DND-41 (cell line): ENCODE results near the gene PAPSS2.
A peak's percentile ranks its signal among the peaks of the same experiment; 100 is the strongest.

ENCODE experiments used
- ATAC-seq: fragments of 200-7000 bp; cut with Tn5 transposase; 3 replicates; pipeline ENCODE4 v1.9.1; 2021; ENCODE audit warnings: low read depth; ENCODE audit not compliant: insufficient read depth
- DNase-seq: peaks from one replicate; pipeline ENCODE4 v3.0.0-alpha.2; 2020
- H2AFZ ChIP-seq: 2 replicates; pipeline ENCODE4 v1.6.0; 2012; ENCODE audit warnings: low read depth, low read length
- H3K27ac ChIP-seq: 2 replicates; pipeline ENCODE4 v1.5.1; 2012; ENCODE audit warnings: low read length, inconsistent platforms
- H3K27me3 ChIP-seq: fragments of 200-600 bp; sonication (generic); 2 replicates; pipeline ENCODE4 v1.6.0; 2012; ENCODE audit warnings: low read length, mild to moderate bottlenecking, inconsistent platforms; ENCODE audit not compliant: insufficient read depth, poor library complexity
- H3K36me3 ChIP-seq: 2 replicates; pipeline ENCODE4 v1.5.1; 2012; ENCODE audit warnings: low read length, inconsistent platforms; ENCODE audit not compliant: insufficient read depth
- H3K4me1 ChIP-seq: 2 replicates; pipeline ENCODE4 v1.5.1; 2012; ENCODE audit warnings: mild to moderate bottlenecking, low read length; ENCODE audit not compliant: insufficient read depth
- H3K4me2 ChIP-seq: 2 replicates; pipeline ENCODE4 v1.6.0; 2012; ENCODE audit warnings: mild to moderate bottlenecking, moderate library complexity, low read length, inconsistent platforms; ENCODE audit not compliant: insufficient read depth
- H3K4me3 ChIP-seq, 2 experiments: fragments of 200-600 bp in 1 of 2; shearing (Covaris generic) in 1 of 2; 2 replicates each; pipeline ENCODE4 v1.5.1; 2012 to 2016; ENCODE audit warnings: inconsistent platforms in 2 of 2, low read length in 2 of 2, mild to moderate bottlenecking in 2 of 2, low read depth in 1 of 2, moderate library complexity in 1 of 2
- H3K79me2 ChIP-seq: 2 replicates; pipeline ENCODE4 v1.6.0; 2012; ENCODE audit warnings: low read length, inconsistent platforms; ENCODE audit not compliant: insufficient read depth
- H3K9ac ChIP-seq: 2 replicates; pipeline ENCODE4 v1.6.0; 2012; ENCODE audit warnings: low read depth, mild to moderate bottlenecking, inconsistent platforms, low read length, moderate library complexity
- H3K9me3 ChIP-seq: 2 replicates; pipeline ENCODE4 v1.5.1; 2012; ENCODE audit warnings: low read length, moderate library complexity, mild to moderate bottlenecking, inconsistent platforms; ENCODE audit not compliant: insufficient read depth, severe bottlenecking
- H4K20me1 ChIP-seq: 2 replicates; pipeline ENCODE4 v1.6.0; 2012; ENCODE audit warnings: low read length; ENCODE audit not compliant: insufficient read depth
- CTCF ChIP-seq: IDR thresholded peaks from 2 replicates; pipeline ENCODE4 v1.5.1; 2012; ENCODE audit warnings: borderline replicate concordance, low read length, moderate library complexity, mild to moderate bottlenecking; ENCODE audit not compliant: poor library complexity, severe bottlenecking; ENCODE audit errors: extremely low read depth
- EZH2 ChIP-seq: IDR thresholded peaks from 3 replicates; pipeline ENCODE4 v1.6.1; 2012; ENCODE audit warnings: borderline replicate concordance, low read depth, mild to moderate bottlenecking, moderate library complexity, low read length, inconsistent platforms; ENCODE audit not compliant: severe bottlenecking

Gene PAPSS2

GRCh38 chr10:87760195-87760905, 100.7 kb downstream of the PAPSS2 start:
- Histone ChIP-seq H3K9me3 (no peaks in the 10 kb centered on the region), H3K27ac (no peak overlapping the region), H3K27me3 (no peaks in the 10 kb centered on the region), H4K20me1 (no peaks in the 10 kb centered on the region), H3K4me3 (no peak overlapping the region), H3K4me2 (no peak overlapping the region), H3K36me3 (peaks cover 67% of the 10 kb centered on the region), H2AFZ (no peak overlapping the region), H3K4me1 (no peaks in the 10 kb centered on the region), H3K9ac (no peak overlapping the region), H3K79me2 (no peaks in the 10 kb centered on the region)
- ATAC-seq (no peak), DNase-seq (no peak)
- TF ChIP-seq EZH2 (no peak), CTCF (no peak)

GRCh38 chr10:87761153-87761552, 101.5 kb downstream of the PAPSS2 start:
- Histone ChIP-seq H3K4me1 (no peaks in the 10 kb centered on the region), H3K79me2 (no peaks in the 10 kb centered on the region), H3K9me3 (no peaks in the 10 kb centered on the region), H3K4me3 (no peak overlapping the region), H3K9ac (no peak overlapping the region), H3K4me2 (no peak overlapping the region), H2AFZ (no peak overlapping the region), H4K20me1 (no peaks in the 10 kb centered on the region), H3K36me3 (peaks cover 66% of the 10 kb centered on the region), H3K27me3 (no peaks in the 10 kb centered on the region), H3K27ac (no peak overlapping the region)
- DNase-seq (no peak), ATAC-seq (no peak)
- no peak for TF ChIP-seq CTCF
- no peak for TF ChIP-seq EZH2

- no peaks in the 10 kb centered on the region for H3K9me3 ChIP-seq
- H3K4me2 ChIP-seq: no peak overlapping the region
- no peak overlapping the region for H3K27ac ChIP-seq
- no peak for DNase-seq
- no peak overlapping the region for H2AFZ ChIP-seq
- ATAC-seq: peak; percentile 33; the same call in 1 of the 3 replicates
- no peaks in the 10 kb centered on the region for H4K20me1 ChIP-seq
- no peak overlapping the region for H3K9ac ChIP-seq
- no peak overlapping the region for H3K4me3 ChIP-seq
- peaks cover 63% of the 10 kb centered on the region for H3K36me3 ChIP-seq
- TF ChIP-seq EZH2 (no peak), CTCF (no peak)
- no peaks in the 10 kb centered on the region for H3K4me1 ChIP-seq
- no peaks in the 10 kb centered on the region for H3K79me2 ChIP-seq
- no peaks in the 10 kb centered on the region for H3K27me3 ChIP-seq
Measured at GRCh38 chr10:87761892-87762291, 102.2 kb downstream of the PAPSS2 start.
